H1 (cell line): ENCODE data around the gene TTC34. TPM values are rescaled to one million over a fixed set of nuclear protein-coding genes. Genes with fewer than 3 reads are reported as not detected.

Experiments
- CTCF ChIA-PET: fragments of 300-600 bp; sonication (Branson Sonifier 250); formaldehyde crosslinking; loops from one replicate; lab custom pipeline; 2021; ENCODE audit not compliant: partially characterized antibody; lab: Charles Lee
- POLR2A ChIA-PET: fragments of 300-600 bp; sonication (Branson Sonifier 250); formaldehyde crosslinking; loops from one replicate; lab custom pipeline; 2021; ENCODE audit warnings: inconsistent platforms; ENCODE audit not compliant: partially characterized antibody; lab: Charles Lee
- DNase-seq, 2 experiments: peaks; one replicate each; pipeline versions ENCODE4 v3.0.0 to v3.0.0-alpha.2; 2010 to 2022; ENCODE audit warnings: low spot score in 2 of 2, low read depth in 1 of 2, mixed read lengths in 1 of 2
- FAIRE-seq: peaks from 2 replicates; lab custom pipeline; 2011; peaks lifted over from hg19 to GRCh38; lab: Jason Lieb, UNC
- H2AFZ ChIP-seq: 2 replicates; pipeline ENCODE4 v1.8.1; 2012; ENCODE audit warnings: low read length, inconsistent platforms
- H2AK5ac ChIP-seq: 2 replicates; pipeline ENCODE4 v1.6.1; 2013; ENCODE audit warnings: low read depth, low read length
- H2BK120ac ChIP-seq: replicated peaks from 2 replicates; pipeline ENCODE3; 2013; ENCODE audit warnings: low read depth, low read length, inconsistent platforms
- H2BK12ac ChIP-seq: 2 replicates; pipeline ENCODE4 v1.6.1; 2013; ENCODE audit warnings: low read depth, low read length
- H2BK15ac ChIP-seq: 2 replicates; pipeline ENCODE4 v1.6.1; 2013; ENCODE audit warnings: low read length
- H2BK20ac ChIP-seq: 2 replicates; pipeline ENCODE4 v1.6.1; 2013; ENCODE audit warnings: low read length
- H2BK5ac ChIP-seq: 2 replicates; pipeline ENCODE4 v1.6.1; 2013; ENCODE audit warnings: low read depth, low read length
- H3K14ac ChIP-seq: 2 replicates; pipeline ENCODE4 v1.6.1; 2013; ENCODE audit warnings: inconsistent platforms; ENCODE audit not compliant: insufficient read length
- H3K18ac ChIP-seq: 2 replicates; pipeline ENCODE4 v1.6.1; 2013; ENCODE audit warnings: low read length; ENCODE audit errors: extremely low read depth
- H3K23ac ChIP-seq: 2 replicates; pipeline ENCODE4 v1.6.1; 2013; ENCODE audit warnings: inconsistent platforms; ENCODE audit not compliant: insufficient read length
- H3K23me2 ChIP-seq: 2 replicates; pipeline ENCODE4 v1.6.1; 2013; ENCODE audit warnings: low read depth, low read length
- H3K27ac ChIP-seq: 2 replicates; pipeline ENCODE4 v1.6.1; 2011; ENCODE audit warnings: low read depth, low read length, inconsistent platforms
- H3K27me3 ChIP-seq, 4 experiments: replicated peaks in 1 of 4; 1 replicate in 1 of 4; 2 replicates in 3 of 4; pipeline versions ENCODE4 v1.6.1 to v1.8.1; 2011 to 2013; ENCODE audit warnings: low read length in 3 of 4, mild to moderate bottlenecking in 3 of 4, inconsistent platforms in 2 of 4, mixed read lengths in 2 of 4, moderate library complexity in 1 of 4; ENCODE audit not compliant: control insufficient read depth in 3 of 4, insufficient read depth in 3 of 4; ENCODE audit errors: extremely low read depth in 1 of 4
- H3K36me3 ChIP-seq, 4 experiments: 2 replicates each; pipeline versions ENCODE4 v1.6.1 to v1.8.1; 2011 to 2013; ENCODE audit warnings: mild to moderate bottlenecking in 4 of 4, low read length in 3 of 4, moderate library complexity in 2 of 4, control low read depth in 1 of 4, inconsistent platforms in 1 of 4; ENCODE audit not compliant: insufficient read depth in 4 of 4, control insufficient read depth in 2 of 4
- H3K4ac ChIP-seq: replicated peaks from 2 replicates; pipeline ENCODE3; 2013; ENCODE audit warnings: low read length, low read depth, mixed read lengths, inconsistent platforms; ENCODE audit not compliant: insufficient read length
- H3K4me1 ChIP-seq, 4 experiments: replicated peaks in 1 of 4; 1 replicate in 1 of 4; 2 replicates in 3 of 4; pipeline versions ENCODE4 v1.6.1 to v1.8.1; 2011 to 2013; ENCODE audit warnings: low read length in 3 of 4, inconsistent platforms in 2 of 4, mixed read lengths in 1 of 4; ENCODE audit not compliant: insufficient read depth in 4 of 4, control insufficient read depth in 3 of 4
- H3K4me2 ChIP-seq, 2 experiments: 2 replicates each; pipeline versions ENCODE4 v1.6.1 to v1.8.1; 2011 to 2013; ENCODE audit warnings: low read depth in 2 of 2, low read length in 2 of 2, control low read depth in 1 of 2, inconsistent platforms in 1 of 2, mild to moderate bottlenecking in 1 of 2; ENCODE audit not compliant: insufficient read depth in 1 of 2
- H3K4me3 ChIP-seq, 4 experiments: fragments of 200-600, 300-600 bp in 1 of 4; sonication (generic), shearing (Covaris generic), sonication (Bioruptor Twin) in 1 of 4; 2 replicates each; pipeline versions ENCODE4 v1.5.1 to v1.8.1; 2011 to 2016; ENCODE audit warnings: low read length in 4 of 4, low read depth in 3 of 4, control low read depth in 2 of 4, inconsistent platforms in 2 of 4, mild to moderate bottlenecking in 2 of 4, mixed read lengths in 1 of 4, moderate library complexity in 1 of 4; ENCODE audit not compliant: insufficient read depth in 2 of 4; ENCODE audit errors: extremely low read depth in 1 of 4
- H3K56ac ChIP-seq: replicated peaks from 2 replicates; pipeline ENCODE3; 2013; ENCODE audit warnings: low read depth, mild to moderate bottlenecking, mixed read lengths, low read length, inconsistent platforms; ENCODE audit not compliant: insufficient read length
- H3K79me1 ChIP-seq: 2 replicates; pipeline ENCODE4 v1.6.1; 2013; ENCODE audit warnings: low read depth, low read length, control low read depth
- H3K79me2 ChIP-seq, 2 experiments: 2 replicates each; pipeline versions ENCODE4 v1.6.1 to v1.8.1; 2012 to 2013; ENCODE audit warnings: low read length in 2 of 2, mild to moderate bottlenecking in 2 of 2, inconsistent platforms in 1 of 2; ENCODE audit not compliant: insufficient read depth in 2 of 2, control insufficient read depth in 1 of 2
- H3K9ac ChIP-seq, 4 experiments: replicated peaks in 1 of 4; 1 replicate in 1 of 4; 2 replicates in 3 of 4; pipeline versions ENCODE4 v1.6.1 to v1.8.1; 2011 to 2013; ENCODE audit warnings: low read depth in 3 of 4, low read length in 3 of 4, control low read depth in 2 of 4, mild to moderate bottlenecking in 2 of 4, moderate library complexity in 2 of 4, inconsistent platforms in 1 of 4; ENCODE audit errors: extremely low read depth in 1 of 4
- H3K9me3 ChIP-seq, 2 experiments: 2 replicates each; pipeline versions ENCODE4 v1.6.1 to v1.8.1; 2012 to 2013; ENCODE audit warnings: mild to moderate bottlenecking in 2 of 2, moderate library complexity in 2 of 2, control low read depth in 1 of 2, inconsistent platforms in 1 of 2, low read depth in 1 of 2, low read length in 1 of 2, mixed read lengths in 1 of 2; ENCODE audit not compliant: insufficient read depth in 2 of 2
- H4K20me1 ChIP-seq, 2 experiments: replicated peaks in 1 of 2; 2 replicates each; pipeline versions ENCODE3 to v1.8.1; 2011 to 2013; ENCODE audit warnings: inconsistent platforms in 2 of 2, low read length in 2 of 2, mild to moderate bottlenecking in 1 of 2; ENCODE audit not compliant: insufficient read depth in 2 of 2, control insufficient read depth in 1 of 2
- H4K5ac ChIP-seq: 2 replicates; pipeline ENCODE4 v1.6.1; 2013; ENCODE audit warnings: low read length, low read depth, mixed read lengths, inconsistent platforms; ENCODE audit not compliant: insufficient read length
- H4K8ac ChIP-seq: 2 replicates; pipeline ENCODE4 v1.8.0; 2013; ENCODE audit warnings: mild to moderate bottlenecking, moderate library complexity, low read length, inconsistent platforms; ENCODE audit not compliant: insufficient read depth; ENCODE audit errors: extremely low read depth
- H4K91ac ChIP-seq: replicated peaks from 2 replicates; pipeline ENCODE3; 2013; ENCODE audit warnings: low read length, mixed read lengths, inconsistent platforms; ENCODE audit not compliant: insufficient read length
- CBX5 ChIP-seq: fragments of 300-800, 300-1000 bp; sonication (generic); IDR thresholded peaks from 2 replicates; pipeline ENCODE4 v1.7.1; 2016; ENCODE audit warnings: antibody characterized with exemption, low read length, low read depth
- FOSL1 ChIP-seq: IDR thresholded peaks from 2 replicates; pipeline ENCODE4 v1.6.1; 2011; ENCODE audit warnings: mild to moderate bottlenecking, low read depth, low read length, moderate library complexity; ENCODE audit not compliant: insufficient read depth
- HDAC2 ChIP-seq, 2 experiments: fragments of 300-600 bp in 1 of 2; sonication (generic) in 1 of 2; IDR thresholded peaks; 2 replicates each; pipeline ENCODE4 v1.6.1; 2011 to 2012; ENCODE audit warnings: low read depth in 2 of 2, low read length in 2 of 2, mild to moderate bottlenecking in 2 of 2, moderate library complexity in 2 of 2, borderline replicate concordance in 1 of 2, inconsistent platforms in 1 of 2
- JUN ChIP-seq: IDR thresholded peaks from 2 replicates; pipeline ENCODE4 v1.6.1; 2011; ENCODE audit warnings: low read depth, mild to moderate bottlenecking, improper control_type of control experiment, low read length
- NANOG ChIP-seq: IDR thresholded peaks from 2 replicates; pipeline ENCODE4 v1.6.1; 2011; ENCODE audit warnings: low read length, low read depth, mild to moderate bottlenecking, inconsistent platforms; ENCODE audit not compliant: insufficient read depth, poor library complexity, severe bottlenecking
- SP2 ChIP-seq: IDR thresholded peaks from 2 replicates; pipeline ENCODE4 v1.6.1; 2012; ENCODE audit warnings: mild to moderate bottlenecking, low read length, inconsistent platforms
- TAF1 ChIP-seq: IDR thresholded peaks from 2 replicates; pipeline ENCODE4 v1.6.1; 2011; ENCODE audit warnings: mild to moderate bottlenecking, low read depth, low read length
- TEAD4 ChIP-seq: IDR thresholded peaks from 2 replicates; pipeline ENCODE4 v1.6.1; 2012; ENCODE audit warnings: low read depth, low read length, inconsistent platforms, mixed read lengths
- WGBS, 2 experiments: shearing (Covaris generic) in 1 of 2; methylation state at CpG; one replicate each; pipeline versions ENCODE4 v1.1.6 to v1.1.7; 2013 to 2015; ENCODE audit warnings: low lambda C conversion rate in 2 of 2, mixed read lengths in 2 of 2, inconsistent platforms in 1 of 2, low coverage in 1 of 2, missing lambda C conversion rate in 1 of 2; ENCODE audit not compliant: insufficient replicate concordance in 2 of 2, insufficient coverage in 1 of 2, insufficient read length in 1 of 2; ENCODE audit errors: extremely low coverage in 1 of 2, missing lambda C conversion rate in 1 of 2; 5-methylcytosine and 5-hydroxymethylcytosine counted together
- polyA plus RNA-seq, 7 experiments: library from polyadenylated mRNA; depleted of rRNA in 3 of 7; stranded (reverse) in 5 of 7; unstranded in 2 of 7; fragments of >200 nt in 5 of 7; fragments of 200-250 nt in 2 of 7; gene quantifications; 1 replicate in 5 of 7; 2 replicates in 1 of 7; 4 replicates in 1 of 7; pipeline versions ENCODE4 v1.2.1 to v1.2.3, GENCODE V29; 2011 to 2013; ENCODE audit warnings: missing spikeins in 2 of 7, mixed read lengths in 2 of 7
- total RNA-seq: library from RNA; stranded (reverse); fragmentation: NEBNext Ultra II Directional; extraction: Animal tissue kit (Norgen Biotek cat#: 25700); gene quantifications from 2 replicates; pipeline ENCODE4 v1.2.1, GENCODE V29; 2021
- TF ChIP-seq, protein P1 (sequence below): IDR thresholded peaks from 2 replicates; pipeline ENCODE4 v1.6.1; 2011; ENCODE audit warnings: low read depth, mild to moderate bottlenecking, low read length; ENCODE audit not compliant: insufficient read depth

Gene TTC34
- total and polyA plus RNA-seq, 2 of the 8 experiments (the other 6 are each of a cell fraction or from before 2014, with no cell fraction given) = 0.23 to 0.50 TPM

DNA sequence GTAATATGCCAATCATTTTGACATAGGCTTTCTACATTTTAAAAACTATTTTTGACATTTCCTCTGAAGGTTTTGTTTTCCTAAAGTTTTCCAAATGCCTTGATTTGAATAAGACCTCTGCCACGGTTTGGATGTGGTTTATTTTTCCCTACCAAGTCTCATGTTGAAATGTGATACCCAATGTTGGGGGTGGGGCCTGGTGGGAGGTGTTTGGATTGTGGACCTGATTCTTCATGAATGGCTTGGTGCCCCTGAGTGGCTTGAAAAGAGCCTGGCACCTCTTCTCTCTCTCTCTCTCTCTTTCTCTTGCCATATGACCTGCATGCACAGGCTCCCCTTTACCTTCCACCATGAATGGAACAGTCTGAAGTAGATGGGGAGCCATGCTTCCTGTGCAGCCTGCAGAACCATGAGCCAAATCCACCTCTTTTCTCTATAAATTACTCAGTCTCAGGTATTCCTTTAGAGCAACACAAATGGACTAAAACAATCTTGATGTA lies 183.5 kb downstream of the TTC34 start:
- 35% methylated on average over 1 of the region's 1 CpG; no CpG with 5 or more reads in 1 of the 2 experiments for WGBS, 2 experiments
- FAIRE-seq = no peak

More for the DNA sequence above, 183.5 kb downstream of the TTC34 start:
- Histone ChIP-seq H2BK15ac (no peak overlapping the region), H2BK120ac (no peak overlapping the region), H2BK12ac (no peak overlapping the region), H4K8ac (no peak overlapping the region), H3K27ac (no peak overlapping the region), H2BK5ac (no peak overlapping the region), H3K4ac (no peak overlapping the region), H3K4me1 (peaks cover 0 to 3% (median 0%) of the 10 kb centered on the region in 4 experiments; a peak in 2 of 7 replicates), H4K5ac (no peak overlapping the region), H3K14ac (no peak overlapping the region), H3K23me2 (no peaks in the 10 kb centered on the region), H3K4me2 (no peak overlapping the region), H3K79me1 (no peaks in the 10 kb centered on the region), H3K18ac (no peak overlapping the region), H3K27me3 (no peaks in the 10 kb centered on the region; a peak in 1 of 7 replicates), H3K36me3 (no peaks in the 10 kb centered on the region), H2BK20ac (no peak overlapping the region), H3K4me3 (no peak overlapping the region), H3K9me3 (peaks cover 3 to 19% of the 10 kb centered on the region in 2 experiments), H3K56ac (no peak overlapping the region), H4K20me1 (no peaks in the 10 kb centered on the region), H3K23ac (no peak overlapping the region), H4K91ac (no peak overlapping the region), H3K79me2 (no peaks in the 10 kb centered on the region), H2AK5ac (no peak overlapping the region), H2AFZ (no peak overlapping the region), H3K9ac (no peak overlapping the region)
- POLR2A ChIA-PET = no interaction called here
- TF ChIP-seq, protein P1, sequence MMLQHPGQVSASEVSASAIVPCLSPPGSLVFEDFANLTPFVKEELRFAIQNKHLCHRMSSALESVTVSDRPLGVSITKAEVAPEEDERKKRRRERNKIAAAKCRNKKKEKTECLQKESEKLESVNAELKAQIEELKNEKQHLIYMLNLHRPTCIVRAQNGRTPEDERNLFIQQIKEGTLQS = no peak
- TF ChIP-seq CBX5 = no peak
- TF ChIP-seq SP2 = no peak
- no peak for TF ChIP-seq JUN
- TF ChIP-seq HDAC2 (IDR thresholded peaks at IDR 0.05; ENCODE audit: borderline replicate concordance in 1 of 2, low read depth in 2 of 2, low read length in 2 of 2) = no peak
- TF ChIP-seq TEAD4 = no peak
- no peak for TF ChIP-seq FOSL1
- no peak for TF ChIP-seq TAF1
- TF ChIP-seq NANOG = no peak
- CTCF ChIA-PET = interaction anchor here (0.6 kb wide), 1 partner anchor 26 kb away, joined by 3 read pairs; no protein-coding TSS in a partner anchor
- DNase-seq = no peak
